A549 (cell line): Measurements from ENCODE around the gene PRAMEF12. TPM values are rescaled to one million over a fixed set of nuclear protein-coding genes. Genes with fewer than 3 reads are reported as not detected.

Experiments used
- ATAC-seq, 2 experiments: fragments of 200-7000 bp in 1 of 2; fragments of >200 bp in 1 of 2; cut with Nextera tagmentation in 1 of 2; cut with Tn5 transposase in 1 of 2; 3 replicates each; pipeline versions ENCODE4 v1.8.0 to v1.9.1; 2018 to 2020; ENCODE audit warnings: mild to moderate bottlenecking in 1 of 2, moderate library complexity in 1 of 2
- CTCF ChIA-PET: fragments of 300-600 bp; sonication (Branson Sonifier 250); formaldehyde crosslinking; extraction: SDS; loops from one replicate; lab custom pipeline; 2021; ENCODE audit warnings: antibody characterized with exemption, inconsistent platforms; lab: Yijun Ruan, JAX
- POLR2A ChIA-PET: fragments of 350-600 bp; formaldehyde crosslinking; extraction: SDS; loops from one replicate; lab custom pipeline; 2021; ENCODE audit warnings: antibody characterized with exemption, inconsistent platforms; lab: Yijun Ruan, JAX
- DNase-seq, 2 experiments: peaks; one replicate each; pipeline versions ENCODE4 v3.0.0 to v3.0.0-alpha.2; 2011 to 2016; ENCODE audit warnings: low read depth in 1 of 2, low spot score in 1 of 2
- FAIRE-seq: peaks from 2 replicates; lab custom pipeline; 2011; peaks lifted over from hg19 to GRCh38; lab: Jason Lieb, UNC
- H3K27ac ChIP-seq, 2 experiments: fragments of >200 bp; sonication (Bioruptor Twin); formaldehyde crosslinking; 3 replicates each; pipeline ENCODE4 v1.5.1; 2016 to 2017
- H3K4me1 ChIP-seq: fragments of >200 bp; sonication (Bioruptor Twin); formaldehyde crosslinking; 3 replicates; pipeline ENCODE4 v1.6.1; 2016
- H3K4me2 ChIP-seq: fragments of >200 bp; sonication (Bioruptor Twin); formaldehyde crosslinking; 3 replicates; pipeline ENCODE4 v1.6.1; 2016
- H3K4me3 ChIP-seq: fragments of >200 bp; sonication (Bioruptor Twin); formaldehyde crosslinking; 3 replicates; pipeline ENCODE4 v1.5.1; 2016
- H3K9me3 ChIP-seq: fragments of >200 bp; sonication (Bioruptor Twin); formaldehyde crosslinking; 3 replicates; pipeline ENCODE4 v1.6.1; 2016
- CBX8 ChIP-seq: fragments of 200-600 bp; sonication (generic); IDR thresholded peaks from 2 replicates; pipeline ENCODE4 v1.6.1; 2016
- EHF ChIP-seq: fragments of 250-450 bp; sonication (Bioruptor Pico); IDR thresholded peaks from 2 replicates; pipeline ENCODE4 v1.5.0; 2020; ENCODE audit warnings: mild to moderate bottlenecking
- ESRRA ChIP-seq: fragments of 150-350 bp; IDR thresholded peaks from 2 replicates; pipeline ENCODE4 v1.6.1; 2014; ENCODE audit warnings: mild to moderate bottlenecking, low read length, borderline replicate concordance
- FOSB ChIP-seq: fragments of 250-450 bp; sonication (Bioruptor Pico); IDR thresholded peaks from 2 replicates; pipeline ENCODE4 v1.5.0; 2020; ENCODE audit warnings: mild to moderate bottlenecking, moderate library complexity
- FOXS1 ChIP-seq: fragments of 250-450 bp; sonication (Bioruptor Pico); IDR thresholded peaks from 2 replicates; pipeline ENCODE4 v1.5.0; 2020; ENCODE audit warnings: mild to moderate bottlenecking, moderate library complexity
- GATA3 ChIP-seq: IDR thresholded peaks from 2 replicates; pipeline ENCODE4 v1.6.1; 2012; ENCODE audit warnings: borderline replicate concordance
- HDAC2 ChIP-seq: fragments of 200-600 bp; sonication (generic); IDR thresholded peaks from 2 replicates; pipeline ENCODE4 v1.6.1; 2016
- HOXB5 ChIP-seq: fragments of 250-450 bp; sonication (Bioruptor Pico); IDR thresholded peaks from 2 replicates; pipeline ENCODE4 v1.5.0; 2020; ENCODE audit warnings: mild to moderate bottlenecking, moderate library complexity
- JUN ChIP-seq, 2 experiments: fragments of >200 bp; sonication (Bioruptor Twin); formaldehyde crosslinking; IDR thresholded peaks; 2 replicates in 1 of 2; 3 replicates in 1 of 2; pipeline ENCODE4 v1.6.1; 2016 to 2017
- MAFK ChIP-seq: fragments of 450-650 bp; IDR thresholded peaks from 2 replicates; pipeline ENCODE4 v1.6.1; 2014; ENCODE audit not compliant: partially characterized antibody
- NFE2L2 ChIP-seq: fragments of 150-350 bp; conservative IDR thresholded peaks from 2 replicates; pipeline ENCODE4 v1.6.1; 2014; ENCODE audit warnings: low read length
- NPAS2 ChIP-seq: fragments of 250-450 bp; sonication (Bioruptor Pico); IDR thresholded peaks from 2 replicates; pipeline ENCODE4 v1.8.0; 2022; ENCODE audit warnings: mild to moderate bottlenecking, moderate library complexity, borderline replicate concordance
- RAD21 ChIP-seq, 2 experiments: fragments of >200 bp in 1 of 2; sonication (Bioruptor Twin) in 1 of 2; formaldehyde crosslinking in 1 of 2; IDR thresholded peaks in 1 of 2; conservative IDR thresholded peaks in 1 of 2; 2 replicates in 1 of 2; 3 replicates in 1 of 2; pipeline ENCODE4 v1.6.1; 2012 to 2018; ENCODE audit warnings: inconsistent platforms in 1 of 2
- RARB ChIP-seq: fragments of 250-450 bp; sonication (Bioruptor Pico); IDR thresholded peaks from 2 replicates; pipeline ENCODE4 v1.8.0; 2021; ENCODE audit warnings: mild to moderate bottlenecking, moderate library complexity
- RCOR1 ChIP-seq: fragments of 150-350 bp; IDR thresholded peaks from 2 replicates; pipeline ENCODE4 v1.6.1; 2014; ENCODE audit warnings: antibody characterized with exemption, low read length, low read depth
- SMC3 ChIP-seq: fragments of >200 bp; sonication (Bioruptor Twin); formaldehyde crosslinking; IDR thresholded peaks from 3 replicates; pipeline ENCODE4 v1.6.1; 2018; ENCODE audit warnings: inconsistent platforms
- TFCP2L1 ChIP-seq: fragments of 250-450 bp; sonication (Bioruptor Pico); IDR thresholded peaks from 2 replicates; pipeline ENCODE4 v1.5.0; 2021; ENCODE audit warnings: mild to moderate bottlenecking
- ZC3H11A ChIP-seq: fragments of 450-650 bp; IDR thresholded peaks from 2 replicates; pipeline ENCODE4 v1.6.1; 2014; ENCODE audit warnings: antibody characterized with exemption, mild to moderate bottlenecking
- ZNF302 ChIP-seq: fragments of 250-450 bp; sonication (Bioruptor Pico); IDR thresholded peaks from 2 replicates; pipeline ENCODE4 v1.9.0; 2021; ENCODE audit warnings: inconsistent platforms, mild to moderate bottlenecking, moderate library complexity
- WGBS: methylation state at CpG from one replicate; pipeline ENCODE4 v1.1.6; 2017; ENCODE audit errors: missing lambda C conversion rate; 5-methylcytosine and 5-hydroxymethylcytosine counted together
- polyA plus RNA-seq, 4 experiments: library from polyadenylated mRNA; depleted of rRNA in 3 of 4; stranded (reverse); fragments of >200 nt; fragmentation: RNase III in 1 of 4; extraction: RNeasy Plus Mini Kit Qiagen cat#74134 plus additional on column Dnase treatment in 1 of 4; gene quantifications; 2 replicates in 3 of 4; 3 replicates in 1 of 4; pipeline ENCODE4 v1.2.3, GENCODE V29; 2011 to 2017
- TF ChIP-seq, protein P1 (sequence below): IDR thresholded peaks from 2 replicates; pipeline ENCODE4 v1.6.1; 2012; ENCODE audit warnings: low read depth, borderline replicate concordance
- TF ChIP-seq, protein P2 (sequence below): fragments of >200 bp; sonication (Bioruptor Twin); formaldehyde crosslinking; IDR thresholded peaks from 2 replicates; pipeline ENCODE4 v1.6.1; 2016
- TF ChIP-seq, protein P3 (sequence below): fragments of >200 bp; sonication (Bioruptor Twin); formaldehyde crosslinking; IDR thresholded peaks from 3 replicates; pipeline ENCODE4 v1.5.1; 2016
- TF ChIP-seq, protein P4 (sequence below): fragments of 450-650 bp; IDR thresholded peaks from 2 replicates; pipeline ENCODE4 v1.6.1; 2014; ENCODE audit warnings: antibody characterized with exemption
- TF ChIP-seq, protein P5 (sequence below): fragments of >200 bp; sonication (Bioruptor Twin); formaldehyde crosslinking; IDR thresholded peaks from 3 replicates; pipeline ENCODE4 v1.6.1; 2016

The PRAMEF12 gene
- polyA plus RNA-seq, 2 of the 4 experiments (the other 2 are of a cell fraction) = not detected

DNA sequence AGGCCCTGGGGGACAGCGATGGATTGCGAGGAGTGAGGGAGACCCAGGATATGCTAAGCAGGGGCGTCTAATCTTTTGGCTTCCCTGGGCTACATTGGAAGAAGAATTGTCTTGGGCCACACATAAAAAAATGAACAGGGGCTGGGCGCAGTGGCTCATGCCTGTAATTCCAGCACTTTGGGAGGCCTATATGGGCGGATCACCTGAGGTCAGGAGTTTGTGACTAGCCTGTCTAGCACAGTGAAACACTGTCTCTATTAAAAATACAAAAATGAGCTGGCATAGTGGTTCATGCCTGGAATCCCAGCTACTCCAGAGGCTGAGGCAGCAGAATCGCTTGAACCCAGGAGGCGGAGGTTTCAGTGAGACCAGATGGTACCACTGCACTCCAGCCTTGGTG lies 10.8 kb upstream of the PRAMEF12 start:
- POLR2A ChIA-PET = no interaction called here
- CTCF ChIA-PET = no interaction called here
- H3K4me3 ChIP-seq = no peak overlapping the region
- FAIRE-seq = no peak
- no peak overlapping the region for H3K4me2 ChIP-seq
- TF ChIP-seq ESRRA (no peak), NPAS2 (no peak), SMC3 (no peak), MAFK (no peak)
- TF ChIP-seq, protein P1, sequence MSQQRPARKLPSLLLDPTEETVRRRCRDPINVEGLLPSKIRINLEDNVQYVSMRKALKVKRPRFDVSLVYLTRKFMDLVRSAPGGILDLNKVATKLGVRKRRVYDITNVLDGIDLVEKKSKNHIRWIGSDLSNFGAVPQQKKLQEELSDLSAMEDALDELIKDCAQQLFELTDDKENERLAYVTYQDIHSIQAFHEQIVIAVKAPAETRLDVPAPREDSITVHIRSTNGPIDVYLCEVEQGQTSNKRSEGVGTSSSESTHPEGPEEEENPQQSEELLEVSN = no peak
- H3K9me3 ChIP-seq = no peaks in the 10 kb centered on the region
- no peak for DNase-seq
- no peak overlapping the region for H3K27ac ChIP-seq
- WGBS = 46% methylated on average over 6 of the region's 7 CpGs
- ATAC-seq = no peak
- no peaks in the 10 kb centered on the region for H3K4me1 ChIP-seq

DNA sequence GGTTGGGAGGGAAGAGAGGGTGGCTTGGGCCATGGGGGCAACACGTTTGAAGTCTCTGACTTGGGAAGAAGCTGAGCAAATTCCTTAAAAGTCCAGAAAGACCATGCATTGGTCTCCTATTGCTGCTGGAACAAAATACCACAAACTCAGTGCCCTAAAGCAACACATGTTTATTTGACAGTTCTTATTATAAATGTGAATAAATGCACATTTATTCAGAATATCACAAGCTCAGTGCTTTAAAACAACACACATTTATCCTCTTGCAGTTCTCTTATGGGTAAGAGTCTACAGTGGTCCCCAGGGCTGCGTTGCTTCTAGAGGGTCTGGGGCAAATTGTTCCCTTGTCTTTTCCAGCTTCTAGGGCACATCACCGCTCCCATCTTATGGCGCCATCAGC lies 10.1 kb upstream of the PRAMEF12 start:
- 49% methylated on average over 4 of the region's 4 CpGs for WGBS
- DNase-seq (no peak), ATAC-seq (no peak)
- Histone ChIP-seq H3K4me1 (no peaks in the 10 kb centered on the region), H3K4me2 (no peak overlapping the region), H3K9me3 (no peaks in the 10 kb centered on the region)
- CTCF ChIA-PET = no interaction called here
- TF ChIP-seq, protein P2, sequence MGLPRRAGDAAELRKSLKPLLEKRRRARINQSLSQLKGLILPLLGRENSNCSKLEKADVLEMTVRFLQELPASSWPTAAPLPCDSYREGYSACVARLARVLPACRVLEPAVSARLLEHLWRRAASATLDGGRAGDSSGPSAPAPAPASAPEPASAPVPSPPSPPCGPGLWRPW = no peak
- TF ChIP-seq ESRRA (no peak), HOXB5 (CRISPR knock-in tag) (no peak), ZNF302 (CRISPR knock-in tag) (no peak), TFCP2L1 (CRISPR knock-in tag) (no peak), JUN (IDR thresholded peaks at IDR 0.05) (no peak), ZC3H11A (no peak), RCOR1 (no peak)
- TF ChIP-seq, protein P3, sequence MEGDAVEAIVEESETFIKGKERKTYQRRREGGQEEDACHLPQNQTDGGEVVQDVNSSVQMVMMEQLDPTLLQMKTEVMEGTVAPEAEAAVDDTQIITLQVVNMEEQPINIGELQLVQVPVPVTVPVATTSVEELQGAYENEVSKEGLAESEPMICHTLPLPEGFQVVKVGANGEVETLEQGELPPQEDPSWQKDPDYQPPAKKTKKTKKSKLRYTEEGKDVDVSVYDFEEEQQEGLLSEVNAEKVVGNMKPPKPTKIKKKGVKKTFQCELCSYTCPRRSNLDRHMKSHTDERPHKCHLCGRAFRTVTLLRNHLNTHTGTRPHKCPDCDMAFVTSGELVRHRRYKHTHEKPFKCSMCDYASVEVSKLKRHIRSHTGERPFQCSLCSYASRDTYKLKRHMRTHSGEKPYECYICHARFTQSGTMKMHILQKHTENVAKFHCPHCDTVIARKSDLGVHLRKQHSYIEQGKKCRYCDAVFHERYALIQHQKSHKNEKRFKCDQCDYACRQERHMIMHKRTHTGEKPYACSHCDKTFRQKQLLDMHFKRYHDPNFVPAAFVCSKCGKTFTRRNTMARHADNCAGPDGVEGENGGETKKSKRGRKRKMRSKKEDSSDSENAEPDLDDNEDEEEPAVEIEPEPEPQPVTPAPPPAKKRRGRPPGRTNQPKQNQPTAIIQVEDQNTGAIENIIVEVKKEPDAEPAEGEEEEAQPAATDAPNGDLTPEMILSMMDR = no peak
- TF ChIP-seq, protein P4, sequence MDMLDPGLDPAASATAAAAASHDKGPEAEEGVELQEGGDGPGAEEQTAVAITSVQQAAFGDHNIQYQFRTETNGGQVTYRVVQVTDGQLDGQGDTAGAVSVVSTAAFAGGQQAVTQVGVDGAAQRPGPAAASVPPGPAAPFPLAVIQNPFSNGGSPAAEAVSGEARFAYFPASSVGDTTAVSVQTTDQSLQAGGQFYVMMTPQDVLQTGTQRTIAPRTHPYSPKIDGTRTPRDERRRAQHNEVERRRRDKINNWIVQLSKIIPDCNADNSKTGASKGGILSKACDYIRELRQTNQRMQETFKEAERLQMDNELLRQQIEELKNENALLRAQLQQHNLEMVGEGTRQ = no peak
- TF ChIP-seq, all 56 proteins: peak for 0
- no peak overlapping the region for H3K27ac ChIP-seq
- FAIRE-seq = no peak
- no peak overlapping the region for H3K4me3 ChIP-seq
- POLR2A ChIA-PET = no interaction called here

DNA sequence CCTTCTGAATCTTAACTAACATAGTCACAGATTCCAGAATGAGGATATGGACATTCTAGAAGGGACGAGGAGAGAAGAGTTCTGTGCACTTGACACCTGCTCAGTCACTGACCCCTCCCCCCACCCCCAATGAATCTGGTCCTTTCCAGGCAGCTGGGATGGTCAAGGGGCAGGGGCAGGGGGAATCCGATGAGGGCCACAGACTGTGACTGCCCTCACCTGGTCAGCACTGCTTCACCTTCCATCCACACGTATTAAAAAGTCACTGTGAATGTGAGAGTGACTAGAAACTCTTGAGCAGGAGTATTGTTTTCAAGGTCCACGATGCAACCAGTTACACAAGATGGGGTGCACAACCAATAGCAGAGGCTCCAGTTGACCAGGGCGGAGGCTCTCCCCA lies 9.5 kb upstream of the PRAMEF12 start:
- Histone ChIP-seq H3K4me3 (no peak overlapping the region), H3K27ac (no peak overlapping the region), H3K4me1 (no peaks in the 10 kb centered on the region), H3K4me2 (no peak overlapping the region), H3K9me3 (no peaks in the 10 kb centered on the region)
- POLR2A ChIA-PET = no interaction called here
- FAIRE-seq (no peak), DNase-seq (no peak)
- 7% methylated on average over 5 of the region's 5 CpGs for WGBS
- TF ChIP-seq HDAC2 (no peak), GATA3 (no peak), CBX8 (no peak), FOXS1 (CRISPR knock-in tag) (no peak), EHF (CRISPR knock-in tag) (no peak), NFE2L2 (no peak), RAD21 (conservative IDR thresholded peaks at IDR 0.05 in 1 of 2, IDR thresholded peaks at IDR 0.05 in 1 of 2) (no peak), NPAS2 (no peak), SMC3 (no peak), RCOR1 (no peak), RARB (CRISPR knock-in tag) (no peak), FOSB (CRISPR knock-in tag) (no peak), TFCP2L1 (CRISPR knock-in tag) (no peak)
- TF ChIP-seq, protein P3 = no peak
- TF ChIP-seq, protein P1 = no peak
- TF ChIP-seq, protein P5, sequence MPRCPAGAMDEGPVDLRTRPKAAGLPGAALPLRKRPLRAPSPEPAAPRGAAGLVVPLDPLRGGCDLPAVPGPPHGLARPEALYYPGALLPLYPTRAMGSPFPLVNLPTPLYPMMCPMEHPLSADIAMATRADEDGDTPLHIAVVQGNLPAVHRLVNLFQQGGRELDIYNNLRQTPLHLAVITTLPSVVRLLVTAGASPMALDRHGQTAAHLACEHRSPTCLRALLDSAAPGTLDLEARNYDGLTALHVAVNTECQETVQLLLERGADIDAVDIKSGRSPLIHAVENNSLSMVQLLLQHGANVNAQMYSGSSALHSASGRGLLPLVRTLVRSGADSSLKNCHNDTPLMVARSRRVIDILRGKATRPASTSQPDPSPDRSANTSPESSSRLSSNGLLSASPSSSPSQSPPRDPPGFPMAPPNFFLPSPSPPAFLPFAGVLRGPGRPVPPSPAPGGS = no peak
- TF ChIP-seq, protein P2 = no peak
- TF ChIP-seq, all 56 proteins: peak for 0
- CTCF ChIA-PET = interaction anchor here (0.9 kb wide), 1 partner anchor 11 kb away, joined by 6 read pairs; no protein-coding TSS in a partner anchor
- no peak for ATAC-seq
